Endothelial cell of umbilical vein (primary cell): ENCODE results near the gene FKRP.

Experiments used
- CTCF ChIP-seq, 2 donors: IDR thresholded peaks; 1 replicate in 1 of 2; 2 replicates in 1 of 2; pipeline ENCODE4 v1.5.1; 2011; ENCODE audit warnings: low read length in 2 of 2, mild to moderate bottlenecking in 2 of 2, moderate library complexity in 2 of 2, control low read depth in 1 of 2, inconsistent platforms in 1 of 2, low read depth in 1 of 2; ENCODE audit not compliant: insufficient read depth in 1 of 2; ENCODE audit errors: extremely low read depth in 1 of 2
- EZH2 ChIP-seq: IDR thresholded peaks from 2 replicates; pipeline ENCODE4 v1.6.1; 2012; ENCODE audit warnings: borderline replicate concordance, low read depth, mild to moderate bottlenecking, moderate library complexity, low read length, inconsistent platforms; ENCODE audit not compliant: severe bottlenecking
- JUN ChIP-seq: IDR thresholded peaks from 2 replicates; pipeline ENCODE4 v1.6.1; 2011; ENCODE audit warnings: borderline replicate concordance, low read depth; ENCODE audit not compliant: insufficient read length, insufficient read depth
- POLR2A ChIP-seq: IDR thresholded peaks from 2 replicates; pipeline ENCODE4 v1.6.1; 2012; ENCODE audit warnings: low read depth, mild to moderate bottlenecking, control low read depth, low read length
- POLR2AphosphoS5 ChIP-seq: IDR thresholded peaks from 2 replicates; pipeline ENCODE4 v1.6.1; 2012; ENCODE audit warnings: low read depth, mild to moderate bottlenecking, control low read depth, low read length, moderate library complexity; ENCODE audit not compliant: insufficient read depth

- TF ChIP-seq CTCF (IDR thresholded peaks at IDR 0.05; ENCODE audit: extremely low read depth in 1 of 2, insufficient read depth in 1 of 2, low read depth in 1 of 2, low read length in 2 of 2) (no peak), POLR2A (no peak), POLR2AphosphoS5 (no peak), JUN (no peak), EZH2 (no peak)
Observed at GRCh38 chr19:46700704-46701103, 45.2 kb upstream of the FKRP start.
